Mammary epithelial cell (primary cell): ENCODE measurements around the gene CCDC33.

Source experiments
- EZH2 ChIP-seq: IDR thresholded peaks from 2 replicates; pipeline ENCODE4 v1.6.1; 2012; ENCODE audit warnings: low read length, inconsistent platforms, borderline replicate concordance
- TF ChIP-seq, protein P1 (sequence below), 2 donors: IDR thresholded peaks in 1 of 2; conservative IDR thresholded peaks in 1 of 2; 2 replicates each; pipeline ENCODE4 v1.5.1; 2011 to 2012; ENCODE audit warnings: inconsistent platforms in 2 of 2, low read length in 2 of 2, mild to moderate bottlenecking in 2 of 2, control low read depth in 1 of 2, low read depth in 1 of 2; ENCODE audit not compliant: insufficient read depth in 1 of 2; ENCODE audit errors: extremely low read depth in 1 of 2

DNA sequence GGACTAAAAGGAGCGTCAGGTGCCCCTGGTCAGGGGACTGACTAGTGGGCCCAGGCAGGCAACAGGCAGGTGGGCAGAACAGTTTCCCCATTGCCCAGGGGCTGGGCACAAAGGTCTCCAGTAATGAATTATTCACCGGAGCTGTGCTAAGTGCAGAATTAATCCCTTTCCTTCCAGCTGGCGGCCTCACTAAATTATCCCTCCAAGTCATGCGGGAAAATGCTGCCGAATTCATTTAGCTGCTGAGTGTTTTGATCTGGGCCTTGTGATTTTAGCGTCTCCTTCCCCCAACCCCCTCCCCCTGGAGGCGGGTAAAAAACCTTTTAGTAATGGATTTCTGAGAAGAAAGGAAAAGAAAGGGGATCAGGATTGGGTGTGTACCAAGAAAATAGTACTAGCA lies 47.2 kb downstream of the CCDC33 start:
- TF ChIP-seq, protein P1, sequence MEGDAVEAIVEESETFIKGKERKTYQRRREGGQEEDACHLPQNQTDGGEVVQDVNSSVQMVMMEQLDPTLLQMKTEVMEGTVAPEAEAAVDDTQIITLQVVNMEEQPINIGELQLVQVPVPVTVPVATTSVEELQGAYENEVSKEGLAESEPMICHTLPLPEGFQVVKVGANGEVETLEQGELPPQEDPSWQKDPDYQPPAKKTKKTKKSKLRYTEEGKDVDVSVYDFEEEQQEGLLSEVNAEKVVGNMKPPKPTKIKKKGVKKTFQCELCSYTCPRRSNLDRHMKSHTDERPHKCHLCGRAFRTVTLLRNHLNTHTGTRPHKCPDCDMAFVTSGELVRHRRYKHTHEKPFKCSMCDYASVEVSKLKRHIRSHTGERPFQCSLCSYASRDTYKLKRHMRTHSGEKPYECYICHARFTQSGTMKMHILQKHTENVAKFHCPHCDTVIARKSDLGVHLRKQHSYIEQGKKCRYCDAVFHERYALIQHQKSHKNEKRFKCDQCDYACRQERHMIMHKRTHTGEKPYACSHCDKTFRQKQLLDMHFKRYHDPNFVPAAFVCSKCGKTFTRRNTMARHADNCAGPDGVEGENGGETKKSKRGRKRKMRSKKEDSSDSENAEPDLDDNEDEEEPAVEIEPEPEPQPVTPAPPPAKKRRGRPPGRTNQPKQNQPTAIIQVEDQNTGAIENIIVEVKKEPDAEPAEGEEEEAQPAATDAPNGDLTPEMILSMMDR (conservative IDR thresholded peaks at IDR 0.05 in 1 of 2, IDR thresholded peaks at IDR 0.05 in 1 of 2; ENCODE audit: extremely low read depth in 1 of 2, insufficient read depth in 1 of 2, low read depth in 1 of 2, low read length in 2 of 2), result no peak
- no peak for TF ChIP-seq EZH2
